Measurements from ENCODE around the gene ATAD3A. TPM values are rescaled to one million over a fixed set of nuclear protein-coding genes. Genes with fewer than 3 reads are reported as not detected.

Gene ATAD3A
- polyA plus RNA-seq, 1 donor from 2014 or later, result 30.3 TPM

- H3F3A ChIP-seq (ENCODE audit: insufficient read depth, low read length, poor library complexity, severe bottlenecking), result no peaks in the 10 kb centered on the region
- H3K9me3 ChIP-seq (ENCODE audit: low read length), result no peaks in the 10 kb centered on the region
- peaks cover 7% of the 10 kb centered on the region for H3K36me3 ChIP-seq (ENCODE audit: insufficient read depth, low read length)
- no peak overlapping the region for H3K27ac ChIP-seq (ENCODE audit: low read length)
- H4K20me1 ChIP-seq (ENCODE audit: insufficient read depth), result peaks cover 8% of the 10 kb centered on the region
- no peak overlapping the region for H3K4me3 ChIP-seq (ENCODE audit: low read length)
- H2AFZ ChIP-seq (ENCODE audit: low read depth, low read length), result no peak overlapping the region
- peaks cover 52% of the 10 kb centered on the region for H3K79me2 ChIP-seq (replicated peaks; ENCODE audit: insufficient read depth, low read length)
- no peak for TF ChIP-seq SMC3 (conservative IDR thresholded peaks at IDR 0.05; ENCODE audit: poor library complexity)
- no peak for TF ChIP-seq EP300 (conservative IDR thresholded peaks at IDR 0.05; ENCODE audit: poor library complexity, severe bottlenecking)
- no peak for TF ChIP-seq TAF1 (IDR thresholded peaks at IDR 0.05; ENCODE audit: low read depth)
- no peak for TF ChIP-seq MXI1 (conservative IDR thresholded peaks at IDR 0.05; ENCODE audit: poor library complexity, severe bottlenecking)
- no peak for TF ChIP-seq EZH2 (IDR thresholded peaks at IDR 0.05; ENCODE audit: borderline replicate concordance, insufficient read depth, low read length, poor library complexity, severe bottlenecking)
- no peak for TF ChIP-seq RAD21 (conservative IDR thresholded peaks at IDR 0.05)
- H3K27me3 ChIP-seq (ENCODE audit: insufficient read depth, low read depth, low read length), result no peaks in the 10 kb centered on the region
- no peak overlapping the region for H3K9ac ChIP-seq (ENCODE audit: low read length)
- no peaks in the 10 kb centered on the region for H3K9me2 ChIP-seq (ENCODE audit: insufficient read depth, low read length)
- H3K4me2 ChIP-seq (ENCODE audit: low read length), result no peak overlapping the region
These were observed 53.4 kb downstream of the ATAD3A start for GRCh38 chr1:1565340-1565739.

GRCh38 chr1:1567152-1567875 is 55.4 kb downstream of the ATAD3A start:
- H3K4me3 ChIP-seq (ENCODE audit: low read length), result no peak overlapping the region
- H3K27me3 ChIP-seq (ENCODE audit: insufficient read depth, low read depth, low read length), result no peaks in the 10 kb centered on the region
- TF ChIP-seq CTCF (IDR thresholded peaks at IDR 0.05; ENCODE audit: poor library complexity, severe bottlenecking) (no peak), RAD21 (conservative IDR thresholded peaks at IDR 0.05) (no peak), TAF1 (IDR thresholded peaks at IDR 0.05; ENCODE audit: low read depth) (no peak), EZH2 (IDR thresholded peaks at IDR 0.05; ENCODE audit: borderline replicate concordance, insufficient read depth, low read length, poor library complexity, severe bottlenecking) (no peak), REST (IDR thresholded peaks at IDR 0.05; ENCODE audit: borderline replicate concordance) (no peak), SMC3 (conservative IDR thresholded peaks at IDR 0.05; ENCODE audit: poor library complexity) (no peak), EP300 (conservative IDR thresholded peaks at IDR 0.05; ENCODE audit: poor library complexity, severe bottlenecking) (no peak), MXI1 (conservative IDR thresholded peaks at IDR 0.05; ENCODE audit: poor library complexity, severe bottlenecking) (no peak), POLR2AphosphoS5 (IDR thresholded peaks at IDR 0.05) (no peak)
- H3K9me2 ChIP-seq (ENCODE audit: insufficient read depth, low read length), result no peaks in the 10 kb centered on the region
- H3K79me2 ChIP-seq (replicated peaks; ENCODE audit: insufficient read depth, low read length), result peaks cover 63% of the 10 kb centered on the region
- H3K9ac ChIP-seq (ENCODE audit: low read length), result no peak overlapping the region
- no peak overlapping the region for H3K27ac ChIP-seq (ENCODE audit: low read length)
- H3K36me3 ChIP-seq (ENCODE audit: insufficient read depth, low read length), result peaks cover 7% of the 10 kb centered on the region
- H2AFZ ChIP-seq (ENCODE audit: low read depth, low read length), result no peak overlapping the region
- no peaks in the 10 kb centered on the region for H3K9me3 ChIP-seq (ENCODE audit: low read length)
- H3K4me2 ChIP-seq (ENCODE audit: low read length), result no peak overlapping the region
- peaks cover 8% of the 10 kb centered on the region for H4K20me1 ChIP-seq (ENCODE audit: insufficient read depth)
- H3F3A ChIP-seq (ENCODE audit: insufficient read depth, low read length, poor library complexity, severe bottlenecking), result no peaks in the 10 kb centered on the region
